GM21717 (cell line): ENCODE results near the gene NDRG4.
A peak's percentile ranks its signal among the peaks of the same experiment; 100 is the strongest.

Experiments used
- ATAC-seq: cut with Tn5 transposase; IDR thresholded peaks from one replicate; pipeline ENCODE4 v1.9.1; 2021; ENCODE audit warnings: mild to moderate bottlenecking, moderate library complexity; ENCODE audit not compliant: unreplicated experiment

NDRG4 gene

DNA sequence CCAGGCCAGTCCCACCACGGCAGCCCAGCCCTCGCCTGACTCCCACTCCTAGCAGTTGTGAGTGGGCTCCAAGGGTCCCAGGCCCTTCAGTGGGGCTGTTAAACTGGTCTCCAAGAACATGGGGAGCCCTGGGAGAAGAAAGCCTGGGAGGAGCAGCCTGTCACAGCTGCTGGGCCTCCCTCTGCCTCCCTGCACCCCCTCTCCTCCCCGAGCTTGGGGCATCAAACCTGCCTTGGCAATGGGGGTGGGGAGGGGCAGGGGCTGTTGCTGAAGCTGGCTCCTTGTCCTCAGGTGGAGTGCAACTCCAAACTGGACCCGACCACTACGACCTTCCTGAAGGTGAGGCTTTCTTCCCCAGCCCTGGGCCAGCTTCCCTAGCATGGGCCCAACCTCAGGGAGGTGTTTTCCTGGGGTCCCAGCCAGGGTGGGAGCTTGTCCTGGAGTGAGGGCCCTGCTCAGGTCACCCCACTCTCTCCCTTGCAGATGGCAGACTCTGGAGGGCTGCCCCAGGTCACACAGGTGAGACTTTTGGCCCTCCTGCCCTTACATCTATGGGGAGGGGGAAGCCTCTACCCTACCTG lies 8.8 kb downstream of the NDRG4 start:
- no peak for ATAC-seq

DNA sequence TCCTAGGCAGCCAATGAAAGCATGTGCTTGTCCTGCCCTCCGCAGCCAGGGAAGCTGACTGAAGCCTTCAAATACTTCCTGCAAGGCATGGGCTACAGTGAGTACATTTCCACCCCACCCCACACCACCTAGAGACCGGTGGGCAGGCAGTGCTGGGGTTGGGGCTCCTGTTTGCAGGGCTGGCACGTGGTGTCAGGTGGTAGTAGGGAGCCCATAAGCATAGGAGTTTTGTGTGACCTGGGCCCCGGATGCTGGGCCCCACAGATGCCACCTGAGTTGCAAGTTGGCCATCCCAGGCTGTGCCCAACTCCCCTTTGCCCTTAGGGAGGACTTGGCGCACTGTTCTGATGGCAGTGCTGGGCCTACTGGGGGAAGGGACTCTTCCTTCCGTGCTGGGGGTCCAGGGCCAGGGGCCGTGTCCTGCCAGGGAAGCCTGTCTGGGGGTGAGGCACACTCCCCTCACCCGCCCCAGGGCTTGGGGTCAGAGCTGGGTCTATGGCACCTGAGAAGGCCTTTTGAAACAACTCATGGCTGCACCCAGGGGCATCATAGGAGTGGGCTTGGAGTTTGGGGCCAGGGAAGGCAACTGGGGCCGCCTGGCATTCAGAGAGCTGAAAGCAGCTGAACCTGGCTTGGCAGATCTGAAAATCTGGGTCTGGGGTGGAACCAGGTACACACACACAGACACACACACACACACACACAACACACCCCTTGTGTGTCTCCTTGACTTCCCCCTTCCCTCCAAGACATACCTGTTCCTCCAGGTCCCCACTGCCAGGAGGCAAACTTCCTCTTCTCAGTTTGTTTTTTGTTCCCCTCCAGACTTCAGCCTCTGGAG lies 9.5 kb downstream of the NDRG4 start:
- ATAC-seq = no peak

DNA sequence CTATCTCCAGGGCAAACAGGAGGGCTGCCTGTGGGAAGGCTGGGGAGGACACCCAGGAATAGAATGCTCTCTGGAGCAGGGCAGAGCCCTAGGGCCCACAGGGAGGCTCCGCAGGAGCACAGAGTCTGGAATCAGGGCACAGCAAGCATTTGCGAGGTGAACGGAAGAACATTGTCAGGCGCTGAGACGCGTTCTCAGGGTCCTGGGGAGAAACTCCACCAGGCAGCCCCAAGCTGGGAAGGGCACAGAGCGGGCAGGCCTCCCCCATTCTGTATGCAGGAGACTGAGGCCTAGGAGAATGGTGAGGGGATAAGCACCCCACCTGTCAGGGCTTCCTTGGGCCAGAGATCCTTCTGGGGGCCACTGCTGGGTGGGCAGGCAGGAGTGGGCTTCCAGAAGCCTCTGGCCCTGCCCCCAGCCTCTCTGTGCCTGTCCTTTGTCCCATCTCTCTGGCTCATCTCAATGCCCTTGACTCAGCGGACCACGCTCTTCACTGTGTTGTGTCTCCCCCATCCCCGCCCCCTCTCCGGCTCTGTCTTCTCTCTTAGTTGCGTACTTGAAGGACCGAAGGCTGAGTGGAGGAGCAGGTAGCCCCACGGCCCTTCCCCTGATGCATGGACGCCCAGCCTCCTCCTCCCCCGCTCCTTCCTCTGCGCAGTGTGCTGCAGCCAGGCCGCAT lies 10.3 kb downstream of the NDRG4 start:
- ATAC-seq = no peak

DNA sequence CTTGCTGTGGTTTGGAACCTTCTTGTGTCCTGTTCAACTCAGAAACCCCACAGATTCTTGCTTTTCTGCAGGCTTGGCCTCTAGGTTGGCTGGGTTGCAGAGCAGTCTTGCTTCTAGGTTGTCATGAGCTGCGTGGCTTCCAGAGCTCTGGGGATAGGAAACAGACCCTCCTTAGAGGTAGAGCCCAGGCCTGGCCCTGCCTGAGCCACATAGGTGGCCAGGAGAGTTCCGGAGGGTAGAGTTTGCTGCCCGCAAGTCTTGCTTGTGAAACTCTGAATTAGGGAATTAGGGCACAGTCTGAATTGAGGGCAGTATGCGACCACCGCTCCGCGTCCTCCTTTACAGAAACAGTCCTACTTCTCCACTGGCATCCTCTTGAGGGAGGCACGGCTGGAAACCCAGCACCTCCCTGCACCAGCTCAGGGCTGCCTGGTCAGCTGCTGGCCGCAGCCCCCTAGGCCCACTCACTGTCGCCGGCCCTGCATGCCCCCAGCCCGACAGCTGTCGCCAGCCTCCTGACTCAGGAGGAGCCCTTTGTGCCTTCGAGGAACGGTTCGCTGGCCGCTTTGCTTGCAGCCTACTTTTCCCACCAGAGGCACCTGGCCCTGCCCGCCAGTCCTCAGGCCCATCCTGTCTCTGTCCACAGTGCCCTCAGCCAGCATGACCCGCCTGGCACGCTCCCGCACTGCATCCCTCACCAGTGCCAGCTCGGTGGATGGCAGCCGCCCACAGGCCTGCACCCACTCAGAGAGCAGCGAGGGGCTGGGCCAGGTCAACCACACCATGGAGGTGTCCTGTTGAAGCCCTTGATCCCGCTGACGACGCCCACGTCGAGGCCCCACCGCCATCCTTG lies 11.1 kb downstream of the NDRG4 start:
- no peak for ATAC-seq

- peak; percentile 41 for ATAC-seq
These were observed 12.2 kb downstream of the NDRG4 start for GRCh38 chr16:58511933-58512815.

- no peak for ATAC-seq
These were observed 13.9 kb downstream of the NDRG4 start for GRCh38 chr16:58513874-58514273.

DNA sequence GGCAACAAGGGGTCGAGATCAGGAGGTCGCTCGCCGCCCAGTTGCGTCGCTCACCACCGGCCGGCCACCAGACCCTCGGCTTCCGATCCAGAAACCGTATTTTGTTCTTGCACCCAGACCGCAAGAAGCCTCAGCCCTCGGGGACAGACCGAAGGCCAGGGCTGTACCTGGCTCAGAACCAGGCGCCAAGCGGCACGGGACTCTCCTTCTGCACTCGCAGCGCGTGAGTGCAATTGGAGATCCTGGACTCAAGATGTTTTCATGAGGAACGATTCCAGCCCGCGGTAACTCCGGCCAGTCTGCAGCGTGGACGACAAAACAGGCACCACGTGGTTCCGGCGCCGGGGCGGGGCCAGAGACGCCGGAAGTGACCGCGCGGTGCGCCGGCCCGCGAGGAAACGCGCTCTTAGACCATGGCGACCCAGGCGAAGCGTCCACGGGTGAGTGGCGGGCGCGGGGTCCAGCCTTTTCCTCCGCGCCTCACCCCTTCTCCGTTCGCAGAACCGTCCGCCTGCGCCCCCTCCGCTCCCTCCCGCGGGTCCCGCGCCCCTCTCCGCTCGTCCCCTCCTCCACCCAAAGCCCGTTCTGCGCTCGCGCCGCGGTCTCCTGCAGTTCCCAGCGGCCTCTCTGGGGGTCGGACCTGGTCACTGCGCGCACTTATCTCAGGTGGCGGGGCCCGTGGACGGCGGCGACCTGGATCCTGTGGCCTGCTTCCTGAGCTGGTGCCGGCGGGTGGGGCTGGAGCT lies 15.4 kb downstream of the NDRG4 start, which contains the start of gene SETD6:
TSS of gene SETD6 (plus strand) at position 393 of the 746 bp plus-strand sequence. CDS start at position 414, 21 bp downstream.
- peak; percentile 61 for ATAC-seq

DNA sequence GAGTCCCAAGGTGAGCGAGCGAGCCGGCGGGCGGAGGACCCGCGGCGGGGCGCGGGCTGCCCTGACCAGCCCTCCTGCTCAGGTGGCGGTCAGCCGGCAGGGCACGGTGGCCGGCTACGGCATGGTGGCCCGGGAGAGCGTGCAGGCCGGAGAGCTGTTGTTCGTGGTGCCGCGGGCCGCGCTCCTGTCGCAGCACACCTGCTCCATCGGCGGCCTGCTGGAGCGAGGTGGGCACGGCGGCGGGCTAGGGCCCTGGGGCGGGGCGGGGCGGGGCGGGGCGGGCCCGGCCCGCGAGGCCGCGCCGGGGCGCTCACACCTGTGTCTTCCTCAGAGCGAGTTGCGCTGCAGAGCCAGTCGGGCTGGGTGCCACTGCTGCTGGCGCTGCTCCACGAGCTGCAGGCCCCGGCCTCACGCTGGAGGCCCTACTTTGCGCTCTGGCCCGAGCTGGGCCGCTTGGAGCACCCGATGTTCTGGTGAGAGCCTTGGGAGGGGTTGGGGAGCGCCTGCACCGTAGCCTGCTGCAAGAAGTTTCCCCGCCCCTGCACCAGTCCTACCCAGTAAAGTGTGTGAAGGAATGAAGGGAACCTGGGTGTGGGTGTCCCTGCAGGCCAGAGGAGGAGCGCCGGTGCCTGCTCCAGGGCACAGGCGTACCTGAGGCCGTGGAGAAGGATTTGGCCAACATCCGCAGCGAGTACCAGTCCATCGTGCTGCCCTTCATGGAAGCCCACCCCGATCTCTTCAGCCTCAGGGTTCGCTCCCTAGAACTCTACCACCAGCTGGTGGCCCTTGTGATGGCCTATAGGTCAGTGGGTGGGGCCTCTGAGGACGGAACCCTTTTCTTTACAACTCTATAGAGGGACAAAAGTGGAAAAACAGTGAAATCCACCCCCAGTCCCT lies 16.2 kb downstream of the NDRG4 start:
- ATAC-seq = peak; percentile 37

GRCh38 chr16:58516768-58517107 lies 16.8 kb downstream of the NDRG4 start:
- ATAC-seq = no peak

DNA sequence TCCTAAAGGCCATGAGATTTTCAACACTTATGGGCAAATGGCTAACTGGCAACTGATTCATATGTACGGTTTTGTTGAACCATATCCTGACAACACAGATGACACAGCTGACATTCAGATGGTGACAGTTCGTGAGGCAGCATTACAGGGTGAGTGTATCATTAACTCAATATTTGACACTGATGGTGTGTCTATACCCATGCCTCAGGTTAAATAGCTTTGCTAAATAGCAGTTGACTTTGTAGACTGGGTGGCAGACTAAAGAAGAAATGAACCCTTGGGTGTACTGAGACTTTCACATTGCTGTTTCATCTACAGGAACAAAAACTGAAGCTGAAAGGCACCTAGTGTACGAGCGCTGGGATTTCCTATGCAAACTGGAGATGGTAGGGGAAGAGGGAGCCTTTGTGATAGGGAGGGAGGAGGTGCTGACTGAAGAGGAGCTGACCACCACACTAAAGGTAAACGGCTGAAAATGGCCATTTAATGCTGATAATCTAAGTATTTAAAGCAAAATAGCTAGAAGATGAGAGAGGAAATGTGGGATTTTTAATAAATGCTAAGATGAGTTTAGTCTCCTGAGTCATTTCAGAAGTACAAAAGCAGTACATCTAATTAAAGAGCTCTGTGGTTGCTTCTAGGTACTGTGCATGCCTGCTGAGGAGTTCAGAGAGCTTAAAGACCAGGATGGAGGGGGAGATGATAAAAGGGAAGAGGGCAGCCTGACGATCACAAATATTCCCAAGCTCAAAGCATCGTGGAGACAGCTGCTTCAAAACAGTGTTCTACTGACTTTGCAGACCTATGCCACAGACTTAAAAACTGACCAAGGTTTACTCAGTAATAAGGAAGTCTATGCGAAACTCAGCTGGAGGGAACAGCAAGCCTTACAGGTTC lies 18.4 kb downstream of the NDRG4 start:
- ATAC-seq = peak; percentile 45

GRCh38 chr16:58518980-58519368 lies 19.0 kb downstream of the NDRG4 start:
- no peak for ATAC-seq

- no peak for ATAC-seq
These were observed 19.8 kb downstream of the NDRG4 start for GRCh38 chr16:58519707-58520106.

DNA sequence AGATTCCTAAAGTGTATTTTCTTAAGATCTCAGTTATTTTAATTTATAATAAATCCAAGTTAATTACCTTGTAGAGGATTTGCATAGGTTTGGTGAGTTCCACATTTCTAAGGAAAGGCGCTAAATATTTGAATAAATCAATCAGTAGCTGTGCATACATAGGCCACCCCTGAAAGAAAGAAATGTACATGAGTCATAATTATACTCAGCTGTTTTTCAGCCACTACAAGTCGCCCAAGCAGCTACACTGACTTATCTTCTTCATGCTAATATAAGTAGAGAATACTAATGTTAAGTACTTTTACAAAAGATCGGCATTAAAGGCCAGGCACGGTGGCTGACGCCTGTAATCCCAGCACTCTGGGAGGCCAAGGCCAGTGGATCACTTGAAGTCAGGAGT lies 30.2 kb downstream of the NDRG4 start:
- no peak for ATAC-seq

DNA sequence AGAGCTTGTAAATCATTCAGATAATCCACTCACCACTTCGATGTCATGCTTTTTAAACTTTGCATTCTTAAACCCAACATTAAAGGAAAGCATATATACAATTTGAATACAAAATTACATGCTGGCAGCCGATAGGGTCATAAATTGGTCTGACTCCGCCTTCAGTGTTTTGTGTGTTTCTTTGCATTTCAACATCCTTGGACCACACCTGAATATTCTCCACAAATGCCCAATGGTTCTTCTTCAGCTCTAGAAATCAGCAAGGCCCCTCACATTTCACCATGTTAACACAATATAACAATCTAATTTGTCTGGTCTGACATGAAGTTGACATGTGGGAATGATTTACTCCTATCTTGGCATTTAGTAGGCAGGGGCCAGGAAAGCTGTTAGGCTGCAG lies 32.5 kb downstream of the NDRG4 start:
- ATAC-seq = no peak

DNA sequence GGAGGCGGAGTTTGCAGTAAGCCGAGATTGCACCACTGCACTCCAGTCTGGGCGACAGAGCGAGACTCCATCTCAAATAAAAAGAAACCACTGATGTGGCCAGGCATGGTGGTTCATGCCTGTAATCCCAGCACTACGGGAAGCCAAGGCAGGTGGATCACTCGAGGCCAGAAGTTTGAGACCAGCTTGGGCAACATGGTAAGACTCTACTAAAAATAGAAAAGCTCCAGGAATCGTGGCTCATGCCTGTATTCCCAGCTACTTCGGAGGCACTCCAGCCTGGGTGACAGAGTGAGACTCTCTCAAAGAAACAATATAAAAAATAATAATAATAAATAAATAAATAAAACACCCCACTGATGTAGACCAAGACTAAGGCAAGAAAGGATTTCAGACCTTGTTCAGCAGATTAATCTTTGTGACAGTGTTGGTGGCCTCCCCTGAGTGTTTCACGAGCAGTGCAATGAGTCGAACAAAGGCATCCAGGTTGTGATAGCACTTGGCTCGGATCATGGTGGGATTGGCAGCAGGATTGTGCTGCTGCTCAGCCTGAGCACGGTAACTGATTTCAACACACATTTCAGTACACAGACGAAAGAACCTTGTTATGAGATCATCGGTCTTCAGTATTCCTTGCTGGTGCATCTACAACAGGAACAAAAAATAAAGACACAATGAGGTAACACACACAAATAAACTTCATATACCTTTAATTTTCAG lies 34.0 kb downstream of the NDRG4 start:
- ATAC-seq = no peak

DNA sequence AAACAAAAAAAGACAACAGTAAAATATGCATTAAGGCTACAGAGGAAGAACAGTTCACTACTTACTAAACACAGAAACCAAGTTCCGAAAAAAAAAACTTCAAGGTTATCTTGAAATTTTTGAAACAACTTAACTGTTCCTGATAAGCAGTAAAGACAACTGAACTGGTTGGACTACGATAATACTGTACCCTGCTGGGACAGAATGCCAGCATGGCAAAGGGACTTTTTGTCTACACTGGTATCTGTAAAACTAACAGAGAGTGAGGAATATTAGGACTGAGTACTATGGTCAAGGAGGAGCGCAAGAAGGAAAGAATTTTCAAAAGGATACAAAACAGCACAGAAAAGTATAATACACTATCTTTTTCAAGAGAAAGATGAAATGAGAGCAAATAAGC lies 35.2 kb downstream of the NDRG4 start:
- ATAC-seq = no peak

- ATAC-seq = no peak
These were observed 36.3 kb downstream of the NDRG4 start for GRCh38 chr16:58536278-58536677.
